Ammon's horn (tissue), 1 donor: ENCODE data around the gene DIPK1B.

Experiments used
- DNase-seq: peaks from one replicate; pipeline ENCODE4 v3.0.0-alpha.2; 2016; ENCODE audit warnings: low spot score

The DIPK1B gene

GRCh38 chr9:136769710-136770191 is 57.4 kb downstream of the DIPK1B start:
- DNase-seq, result no peak

DNA sequence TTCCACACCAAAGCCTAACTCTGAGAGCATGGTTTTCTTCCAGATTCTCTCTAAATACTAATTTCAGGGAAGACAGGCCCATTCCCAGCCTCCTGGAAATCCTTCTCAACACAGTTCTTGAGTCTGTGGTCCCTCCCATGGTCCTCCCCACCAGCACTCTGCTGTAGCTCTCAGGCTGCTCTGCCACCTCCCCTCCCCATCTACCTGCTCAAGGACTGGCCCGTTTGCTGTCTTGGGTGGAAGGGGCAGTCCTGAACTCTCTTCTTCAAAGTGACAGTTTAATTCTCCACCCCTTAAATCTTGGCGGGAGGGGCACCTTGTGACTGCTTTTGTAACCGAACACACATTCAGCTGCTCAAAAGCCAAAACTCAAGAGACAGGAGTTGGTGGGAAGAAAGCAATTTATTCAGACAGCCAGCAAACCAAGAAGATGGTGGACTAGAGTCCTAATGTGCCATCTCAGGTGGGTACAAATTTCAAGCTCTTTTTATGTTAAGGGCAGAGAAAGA is 59.6 kb downstream of the DIPK1B start:
- no peak for DNase-seq

DNA sequence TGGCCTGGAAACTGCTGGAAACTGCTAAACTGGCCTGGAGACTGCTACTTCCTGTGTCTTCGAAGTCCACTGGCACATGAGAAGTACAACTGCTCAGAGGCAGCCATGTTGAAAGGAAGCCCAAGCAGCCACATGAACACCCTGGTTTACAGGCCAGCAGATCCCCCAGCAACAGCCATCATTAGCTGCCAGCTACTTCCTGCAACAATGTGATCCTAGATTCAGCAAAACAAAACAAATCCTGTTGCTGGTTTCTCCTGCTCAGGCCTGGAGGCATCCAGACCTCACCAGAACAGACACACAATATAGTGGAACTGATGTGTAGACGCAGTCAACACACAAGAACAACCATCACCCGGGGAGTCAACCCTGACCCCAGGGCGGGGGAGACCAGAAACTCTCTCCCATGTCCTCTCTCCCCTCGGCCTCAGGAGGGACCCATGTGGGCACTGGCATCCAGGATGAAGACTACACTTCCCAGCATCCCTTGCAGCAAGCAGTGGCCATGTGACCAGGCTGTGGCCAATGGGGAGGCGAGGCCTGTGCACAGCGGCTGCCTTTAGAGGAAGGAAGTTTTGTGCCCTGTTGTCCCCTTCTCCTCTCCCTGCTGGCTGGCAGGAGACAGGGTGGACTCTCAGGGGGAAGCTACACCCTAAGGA is 61.1 kb downstream of the DIPK1B start:
- DNase-seq, result peak; percentile 52
